IMR-90 (cell line): ENCODE results near the gene CRYBA2. TPM values are rescaled to one million over a fixed set of nuclear protein-coding genes. Genes with fewer than 3 reads are reported as not detected.

Source experiments
- ATAC-seq: fragments of 200-7000 bp; cut with Tn5 transposase; 2 replicates; pipeline ENCODE4 v1.9.1; 2020; ENCODE audit warnings: low read depth, mild to moderate bottlenecking, moderate library complexity
- BruUV-seq: library from RNA; stranded (reverse); fragments of 400-500 nt; replicated peaks from 2 replicates; lab custom pipeline; 2021; lab: Mats Ljungman, UMichigan
- CTCF ChIA-PET: fragments of 300-600 bp; formaldehyde crosslinking; extraction: SDS; loops from one replicate; lab custom pipeline; 2021; ENCODE audit warnings: antibody characterized with exemption; lab: Yijun Ruan, JAX
- POLR2A ChIA-PET: fragments of 300-600 bp; sonication (Branson Sonifier 250); formaldehyde crosslinking; loops from one replicate; lab custom pipeline; 2022; ENCODE audit warnings: antibody characterized with exemption; ENCODE audit not compliant: unreplicated experiment; lab: Charles Lee
- DNase-seq: peaks from one replicate; pipeline ENCODE4 v3.0.0; 2013
- H2AFZ ChIP-seq: replicated peaks from 2 replicates; pipeline ENCODE3; 2013; ENCODE audit warnings: low read length, mild to moderate bottlenecking; ENCODE audit not compliant: poor library complexity
- H2AK5ac ChIP-seq: 2 replicates; pipeline ENCODE4 v1.6.1; 2013; ENCODE audit warnings: low read depth, low read length, inconsistent platforms
- H2AK9ac ChIP-seq: replicated peaks from 2 replicates; pipeline ENCODE3; 2013; ENCODE audit warnings: mild to moderate bottlenecking, low read depth, low read length, moderate library complexity; ENCODE audit not compliant: poor library complexity
- H2BK120ac ChIP-seq: 2 replicates; pipeline ENCODE4 v1.6.1; 2013; ENCODE audit warnings: low read depth, low read length, inconsistent platforms
- H2BK15ac ChIP-seq: 3 replicates; pipeline ENCODE4 v1.6.1; 2013; ENCODE audit warnings: low read depth, low read length, inconsistent platforms
- H2BK20ac ChIP-seq: 2 replicates; pipeline ENCODE4 v1.6.1; 2013; ENCODE audit warnings: low read depth, mild to moderate bottlenecking, inconsistent platforms, low read length, moderate library complexity
- H2BK5ac ChIP-seq: 2 replicates; pipeline ENCODE4 v1.6.1; 2013; ENCODE audit warnings: mild to moderate bottlenecking, low read depth, low read length, inconsistent platforms; ENCODE audit not compliant: poor library complexity, severe bottlenecking
- H3K14ac ChIP-seq: replicated peaks from 2 replicates; pipeline ENCODE4 v1.6.1; 2013; ENCODE audit warnings: low read depth, low read length, inconsistent platforms
- H3K18ac ChIP-seq: 2 replicates; pipeline ENCODE4 v1.6.1; 2013; ENCODE audit warnings: low read depth, low read length, control low read depth
- H3K23ac ChIP-seq: 2 replicates; pipeline ENCODE4 v1.6.1; 2013; ENCODE audit warnings: low read depth, low read length, inconsistent platforms
- H3K27ac ChIP-seq: 2 replicates; pipeline ENCODE4 v1.5.1; 2013; ENCODE audit warnings: mild to moderate bottlenecking, control low read depth, low read length; ENCODE audit not compliant: insufficient read depth
- H3K27me3 ChIP-seq: 2 replicates; pipeline ENCODE4 v1.6.1; 2013; ENCODE audit warnings: low read length; ENCODE audit not compliant: control insufficient read depth, insufficient read depth
- H3K36me3 ChIP-seq: 2 replicates; pipeline ENCODE4 v1.6.1; 2013; ENCODE audit warnings: low read length, mixed read lengths; ENCODE audit not compliant: control insufficient read depth, insufficient read depth
- H3K4ac ChIP-seq: 2 replicates; pipeline ENCODE4 v1.6.1; 2013; ENCODE audit warnings: low read depth, low read length, inconsistent platforms
- H3K4me1 ChIP-seq: 2 replicates; pipeline ENCODE4 v1.6.1; 2013; ENCODE audit warnings: low read length, mixed read lengths; ENCODE audit not compliant: control insufficient read depth, insufficient read depth
- H3K4me2 ChIP-seq: 2 replicates; pipeline ENCODE4 v1.6.1; 2013; ENCODE audit warnings: low read depth, mild to moderate bottlenecking, control low read depth, low read length, moderate library complexity
- H3K4me3 ChIP-seq: 2 replicates; pipeline ENCODE4 v1.5.1; 2013; ENCODE audit warnings: low read depth, mild to moderate bottlenecking, control low read depth, low read length, moderate library complexity; ENCODE audit not compliant: insufficient read depth
- H3K56ac ChIP-seq: 2 replicates; pipeline ENCODE4 v1.6.1; 2013; ENCODE audit warnings: low read length, inconsistent platforms; ENCODE audit not compliant: insufficient read depth; ENCODE audit errors: extremely low read depth
- H3K79me1 ChIP-seq, 2 experiments: 2 replicates each; pipeline ENCODE4 v1.6.1; 2013; ENCODE audit warnings: low read length in 2 of 2, inconsistent platforms in 1 of 2, low read depth in 1 of 2
- H3K9ac ChIP-seq: 2 replicates; pipeline ENCODE4 v1.6.1; 2013; ENCODE audit warnings: low read depth, low read length, control low read depth
- H3K9me1 ChIP-seq: 2 replicates; pipeline ENCODE4 v1.6.1; 2013; ENCODE audit warnings: low read length, inconsistent platforms; ENCODE audit not compliant: insufficient read depth
- H3K9me3 ChIP-seq: 2 replicates; pipeline ENCODE4 v1.6.1; 2013; ENCODE audit warnings: low read length; ENCODE audit not compliant: control insufficient read depth, insufficient read depth
- H4K20me1 ChIP-seq: 2 replicates; pipeline ENCODE4 v1.6.1; 2013; ENCODE audit warnings: low read length, inconsistent platforms; ENCODE audit not compliant: insufficient read depth
- H4K5ac ChIP-seq: 2 replicates; pipeline ENCODE4 v1.6.1; 2013; ENCODE audit warnings: mild to moderate bottlenecking, low read depth, low read length, control low read depth
- H4K8ac ChIP-seq, 2 experiments: 2 replicates each; pipeline ENCODE4 v1.6.1; 2013; ENCODE audit warnings: low read depth in 2 of 2, low read length in 2 of 2, control low read depth in 1 of 2, inconsistent platforms in 1 of 2
- H4K91ac ChIP-seq: 2 replicates; pipeline ENCODE4 v1.6.1; 2013; ENCODE audit warnings: low read depth, low read length, inconsistent platforms; ENCODE audit not compliant: insufficient read depth
- CEBPB ChIP-seq: IDR thresholded peaks from 2 replicates; pipeline ENCODE4 v1.6.1; 2012; ENCODE audit warnings: low read depth, low read length, improper control_type of control experiment
- CHD1 ChIP-seq: IDR thresholded peaks from 2 replicates; pipeline ENCODE4 v1.6.1; 2012; ENCODE audit warnings: low read depth, low read length, improper control_type of control experiment
- CTCF ChIP-seq: conservative IDR thresholded peaks from 2 replicates; pipeline ENCODE4 v1.5.1; 2012; ENCODE audit warnings: mild to moderate bottlenecking, low read depth, low read length, improper control_type of control experiment
- MAFK ChIP-seq: IDR thresholded peaks from 2 replicates; pipeline ENCODE4 v1.6.1; 2012; ENCODE audit warnings: low read depth, low read length, improper control_type of control experiment
- MAZ ChIP-seq: IDR thresholded peaks from 2 replicates; pipeline ENCODE4 v1.6.1; 2012; ENCODE audit warnings: low read depth, mild to moderate bottlenecking, low read length, improper control_type of control experiment, moderate library complexity, borderline replicate concordance
- MXI1 ChIP-seq: IDR thresholded peaks from 2 replicates; pipeline ENCODE4 v1.6.1; 2012; ENCODE audit warnings: low read depth, mild to moderate bottlenecking, low read length, moderate library complexity, borderline replicate concordance
- RCOR1 ChIP-seq: IDR thresholded peaks from 2 replicates; pipeline ENCODE4 v1.6.1; 2012; ENCODE audit warnings: mild to moderate bottlenecking, low read length, improper control_type of control experiment; ENCODE audit not compliant: insufficient replicate concordance
- RFX5 ChIP-seq: IDR thresholded peaks from 2 replicates; pipeline ENCODE4 v1.8.0; 2012; ENCODE audit warnings: low read depth, mild to moderate bottlenecking, low read length, moderate library complexity
- SMC3 ChIP-seq: fragments of 150-350 bp; IDR thresholded peaks from 2 replicates; pipeline ENCODE4 v1.6.1; 2016; ENCODE audit warnings: low read depth, mild to moderate bottlenecking, antibody characterized with exemption, low read length, moderate library complexity
- USF2 ChIP-seq: fragments of 150-350 bp; IDR thresholded peaks from 2 replicates; pipeline ENCODE4 v1.6.1; 2017; ENCODE audit warnings: mild to moderate bottlenecking, antibody characterized with exemption, low read length, low read depth
- WGBS, 2 experiments: methylation state at CpG; one replicate each; pipeline versions ENCODE4 v1.1.5 to v1.1.7; 2013; ENCODE audit warnings: missing lambda C conversion rate in 2 of 2; ENCODE audit not compliant: insufficient read length in 1 of 2; ENCODE audit errors: extremely low coverage in 2 of 2; 5-methylcytosine and 5-hydroxymethylcytosine counted together
- dilution Hi-C: fragments of 300-500 bp; cut with HindIII; formaldehyde crosslinking; loops from one replicate; pipeline ENCODE4 v1.14.3; 2018; ENCODE audit warnings: low sequenced_read_pairs; ENCODE audit not compliant: unreplicated experiment
- in situ Hi-C: fragments of 300-500 bp; cut with MboI; formaldehyde crosslinking; loops from 3 replicates; pipeline ENCODE4 v1.14.3; 2019; ENCODE audit warnings: low sequenced_read_pairs, inconsistent platforms, mixed read lengths
- intact Hi-C: fragments of 100-400 bp; cut with micrococcal nuclease; formaldehyde crosslinking; loops from 2 replicates; pipeline ENCODE4 v1.10.0; 2022
- polyA plus RNA-seq, 3 experiments: library from polyadenylated mRNA; depleted of rRNA; stranded (reverse); fragments of >200 nt; gene quantifications; 2 replicates each; pipeline ENCODE4 v1.2.3, GENCODE V29; 2012; ENCODE audit warnings: low replicate concordance in 1 of 3
- total RNA-seq: library from RNA; depleted of rRNA; stranded (reverse); fragments of >200 nt; gene quantifications from 2 replicates; pipeline ENCODE4 v1.2.3, GENCODE V29; 2012

The CRYBA2 gene
- total and polyA plus RNA-seq, 2 of the 4 experiments (the other 2 are of a cell fraction) = not detected

DNA sequence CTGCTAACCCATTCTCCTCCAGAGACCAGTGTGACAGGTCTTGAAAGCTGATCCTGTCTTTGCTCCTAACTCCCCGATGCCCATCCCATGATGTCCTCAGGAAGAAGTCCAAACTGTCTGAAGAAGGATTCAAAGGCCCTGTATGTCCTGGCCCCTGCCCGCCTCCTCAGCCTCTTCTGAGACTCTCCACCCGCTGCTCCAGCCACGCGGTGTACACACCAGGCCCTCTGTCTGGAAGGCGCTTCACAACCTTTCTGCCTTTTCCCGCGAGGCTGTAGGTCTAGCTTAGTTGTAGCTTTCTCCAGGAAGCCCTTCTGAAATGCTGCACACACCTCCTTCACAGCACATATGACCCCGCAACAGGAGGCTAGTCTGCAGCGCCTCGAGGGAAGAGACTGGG, 23.5 kb upstream of the CRYBA2 start:
- Histone ChIP-seq H3K56ac (no peak overlapping the region), H3K14ac (no peak overlapping the region), H2AK9ac (no peak overlapping the region), H3K18ac (no peak overlapping the region), H3K36me3 (no peaks in the 10 kb centered on the region), H3K9me1 (peaks cover 3% of the 10 kb centered on the region; the same call in 1 of the 2 replicates), H3K27me3 (peaks cover 57% of the 10 kb centered on the region), H2BK5ac (no peak overlapping the region), H2BK20ac (no peak overlapping the region), H3K4me1 (no peaks in the 10 kb centered on the region), H3K4me3 (no peak overlapping the region), H3K9ac (no peak overlapping the region), H2BK15ac (no peak overlapping the region), H2AFZ (no peak overlapping the region), H4K91ac (no peak overlapping the region), H4K5ac (no peak overlapping the region), H2AK5ac (no peak overlapping the region), H3K79me1 (no peaks in the 10 kb centered on the region), H2BK120ac (no peak overlapping the region), H3K27ac (no peak overlapping the region), H4K8ac (no peak overlapping the region), H3K9me3 (no peaks in the 10 kb centered on the region), H3K4me2 (no peak overlapping the region), H3K4ac (no peak overlapping the region), H4K20me1 (no peaks in the 10 kb centered on the region), H3K23ac (no peak overlapping the region)
- ChIA-PET POLR2A (no interaction called here), CTCF (interaction anchor here (0.7 kb wide), 1 partner anchor 13 kb away, joined by 4 read pairs; no protein-coding TSS in a partner anchor)
- DNase-seq = no peak
- intact Hi-C loops = no loop called here
- TF ChIP-seq CTCF = no peak
- no peak for TF ChIP-seq MAFK
- TF ChIP-seq USF2 = no peak
- no peak for TF ChIP-seq MXI1
- TF ChIP-seq SMC3 = no peak
- TF ChIP-seq MAZ = no peak
- no peak for TF ChIP-seq RFX5
- TF ChIP-seq RCOR1 = no peak
- TF ChIP-seq CEBPB = no peak
- no peak for TF ChIP-seq CHD1
- dilution Hi-C loops = no loop called here
- BruUV-seq = no TSS peak
- 83% methylated on average over 4 of the region's 11 CpGs; no CpG with 5 or more reads in 1 of the 2 experiments for WGBS, 2 experiments
- in situ Hi-C loops = no loop called here
- no peak for ATAC-seq
